Spleen (tissue), 11 donors: Measurements from ENCODE around the gene PIP4K2B. TPM values are rescaled to one million over a fixed set of nuclear protein-coding genes. Genes with fewer than 3 reads are reported as not detected.

Experiments used
- DNase-seq: peaks from one replicate; pipeline ENCODE4 v3.0.0-alpha.2; 2020
- H3K27ac ChIP-seq, 8 donors: fragments of 200-600 bp; sonication (generic) in 7 of 8; 1 replicate in 4 of 8; 2 replicates in 4 of 8; pipeline versions ENCODE4 v1.5.0 to v1.8.0; 2016 to 2021; ENCODE audit warnings: inconsistent platforms in 4 of 8, mild to moderate bottlenecking in 4 of 8, moderate library complexity in 1 of 8
- H3K27me3 ChIP-seq, 7 donors: fragments of 200-600 bp; sonication (generic) in 6 of 7; replicated peaks in 1 of 7; 1 replicate in 4 of 7; 2 replicates in 3 of 7; pipeline versions ENCODE4 v1.5.0 to v1.8.0; 2016 to 2021; ENCODE audit warnings: inconsistent platforms in 3 of 7, mild to moderate bottlenecking in 1 of 7
- H3K36me3 ChIP-seq, 6 donors: fragments of 200-600 bp; sonication (generic) in 5 of 6; 1 replicate in 4 of 6; 2 replicates in 2 of 6; pipeline versions ENCODE4 v1.5.0 to v1.8.0; 2016 to 2021; ENCODE audit warnings: inconsistent platforms in 2 of 6
- H3K4me1 ChIP-seq, 6 donors: fragments of 200-600 bp; sonication (generic) in 5 of 6; 1 replicate in 3 of 6; 2 replicates in 3 of 6; pipeline versions ENCODE4 v1.5.0 to v1.8.0; 2016 to 2021; ENCODE audit warnings: inconsistent platforms in 3 of 6
- H3K4me3 ChIP-seq, 8 donors: fragments of 200-600 bp; sonication (generic) in 7 of 8; 1 replicate in 4 of 8; 2 replicates in 4 of 8; pipeline versions ENCODE4 v1.5.0 to v1.8.0; 2016 to 2021; ENCODE audit warnings: inconsistent platforms in 4 of 8, mild to moderate bottlenecking in 4 of 8, moderate library complexity in 2 of 8
- H3K9me3 ChIP-seq, 8 donors: fragments of 200-600 bp; sonication (generic) in 7 of 8; 1 replicate in 4 of 8; 2 replicates in 4 of 8; pipeline versions ENCODE4 v1.5.0 to v1.8.0; 2016 to 2021; ENCODE audit warnings: inconsistent platforms in 4 of 8
- POLR2A ChIP-seq, 3 donors: fragments of 450-650 bp; IDR thresholded peaks; one replicate each; pipeline ENCODE4 v1.5.1; 2017; ENCODE audit warnings: antibody characterized with exemption in 3 of 3, mild to moderate bottlenecking in 1 of 3
- POLR2AphosphoS5 ChIP-seq, 3 donors: sonication (generic); formaldehyde crosslinking; IDR thresholded peaks; one replicate each; pipeline ENCODE4 v1.5.1; 2017; ENCODE audit warnings: antibody characterized with exemption in 3 of 3
- WGBS, 5 donors: extraction: QIAGEN DNeasy Blood & Tissue Kit in 3 of 5; methylation state at CpG; one replicate each; pipeline versions ENCODE4 v1.1.5 to v1.1.7; 2013 to 2018; 5-methylcytosine and 5-hydroxymethylcytosine counted together
- intact Hi-C: fragments of 100-400 bp; cut with DNase I; formaldehyde crosslinking; loops from one replicate; pipeline ENCODE4 v1.15.0; 2023; ENCODE audit warnings: low total_unique reads
- polyA plus RNA-seq, 3 donors: library from polyadenylated mRNA; stranded (reverse); fragments of 200-250 nt; gene quantifications; one replicate each; pipeline ENCODE4 v1.2.1, GENCODE V29; 2013
- total RNA-seq, 7 donors: library from RNA; depleted of rRNA in 3 of 7; stranded (reverse); fragments of >200 nt in 3 of 7; fragmentation: NEBNext Ultra II Directional in 4 of 7; extraction: Animal tissue kit (Norgen Biotek cat#: 25700) in 4 of 7; gene quantifications; one replicate each; pipeline versions ENCODE4 v1.1.0 to v1.2.1, GENCODE V29; 2016 to 2021
- TF ChIP-seq, protein P1 (sequence below), 11 experiments: fragments of 200-600 bp in 7 of 11; fragments of 450-650 bp in 4 of 11; sonication (generic) in 4 of 11; IDR thresholded peaks in 8 of 11; conservative IDR thresholded peaks in 3 of 11; 1 replicate in 7 of 11; 2 replicates in 4 of 11; pipeline versions ENCODE4 v1.4.0 to v1.8.0; 2016 to 2021; ENCODE audit warnings: antibody characterized with exemption in 11 of 11, inconsistent platforms in 4 of 11, mild to moderate bottlenecking in 1 of 11
- donor health status: healthy with polysubstance abuse.
- donor health status: DM: no; HTN: no; CAD: no; lungs with moderate emphysema.
- donor health status: DM: no; HTN: no; CAD: no.
- donor health status: Bipolar disorder and iron deficiency.
- donor health status: healthy.
- donor health status: DM: no; HTN: no; CAD: no.
- donor health status: DM: yes; HTN: yes; CAD: no.

Gene PIP4K2B
- total and polyA plus RNA-seq, 10 donors = 11.4 to 48.4 (median 37.3) TPM

DNA sequence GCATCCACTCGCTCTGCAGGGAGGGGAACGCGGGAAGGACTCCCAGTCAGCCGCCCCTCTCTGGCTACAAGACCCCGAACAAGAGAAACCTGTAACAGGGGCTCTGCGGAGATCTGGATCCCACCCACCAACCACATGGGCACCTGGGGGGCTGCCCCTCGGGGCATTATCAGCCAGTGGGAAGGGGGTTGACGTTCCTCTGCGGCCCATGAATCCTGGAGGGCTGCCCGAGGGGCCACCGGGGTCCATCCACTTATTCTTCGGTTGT, 49.4 kb downstream of the PIP4K2B start:
- no peak for DNase-seq
- H3K27me3 ChIP-seq = peaks cover 0 to 65% (median 41%) of the 10 kb centered on the region in 7 donors
- TF ChIP-seq POLR2AphosphoS5 (IDR thresholded peaks at IDR 0.05) = no peak
- peaks cover 0 to 17% (median 10%) of the 10 kb centered on the region in 6 donors for H3K36me3 ChIP-seq
- H3K9me3 ChIP-seq = no peaks in the 10 kb centered on the region
- intact Hi-C loops = no loop called here
- WGBS, 5 donors = 4 to 13% (median 6%) methylated on average over 4 to 12 of the region's 12 CpGs
- peak overlapping the region; percentile 34 to 86 (median 60) for H3K4me3 ChIP-seq
- peak overlapping the region; percentile 55 to 96 (median 92) for H3K27ac ChIP-seq
- H3K4me1 ChIP-seq = peaks cover 59 to 96% (median 86%) of the 10 kb centered on the region in 6 donors

DNA sequence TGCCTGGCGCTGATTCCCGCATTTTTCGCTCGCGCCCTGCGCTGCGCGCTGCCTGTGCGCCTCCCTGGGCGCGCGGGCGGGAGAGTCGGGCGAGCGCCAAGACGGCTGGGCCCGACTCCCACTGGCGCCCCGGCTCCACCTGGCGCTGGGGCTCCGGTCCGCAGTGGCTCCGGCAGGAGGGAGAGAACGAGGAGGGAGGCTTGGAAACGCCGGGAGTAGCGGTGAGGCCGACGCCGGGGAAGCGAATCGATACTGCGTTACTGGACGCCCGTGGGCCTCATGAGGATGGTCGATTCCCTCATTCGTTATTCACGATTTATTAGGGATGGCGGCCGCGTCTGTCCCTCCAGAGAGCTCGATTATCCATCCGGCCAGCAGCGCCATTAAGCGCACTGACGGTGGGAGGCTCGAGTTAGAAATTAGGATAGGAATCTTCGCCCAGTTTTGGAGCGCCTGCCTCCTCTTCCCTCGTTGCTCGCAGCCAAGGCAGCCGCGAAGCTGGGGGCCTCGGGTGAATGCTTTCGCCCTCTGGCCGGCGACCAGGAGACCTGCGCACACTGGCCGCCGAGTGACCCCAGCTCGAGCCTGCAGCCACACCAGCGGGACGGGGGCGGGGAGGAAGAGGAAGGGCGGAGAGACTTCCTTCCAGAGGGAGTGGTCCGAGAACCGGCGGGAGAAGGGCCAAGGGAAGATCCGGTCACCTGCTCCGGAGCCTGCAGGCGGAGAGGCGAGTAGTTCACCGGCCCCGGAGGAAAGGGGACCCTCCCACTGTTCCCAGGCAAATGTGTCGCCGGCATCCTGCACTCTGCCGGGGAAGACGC, 49.9 kb downstream of the PIP4K2B start:
- intact Hi-C loops = no loop called here
- H3K9me3 ChIP-seq = no peaks in the 10 kb centered on the region
- H3K4me3 ChIP-seq = peak overlapping the region; percentile 34 to 86 (median 60)
- peaks cover 0 to 70% (median 41%) of the 10 kb centered on the region in 7 donors for H3K27me3 ChIP-seq
- peak; percentile 91 for DNase-seq
- 1 to 2% (median 1%) methylated on average over 48 to 79 of the region's 79 CpGs for WGBS, 5 donors
- TF ChIP-seq POLR2A (IDR thresholded peaks at IDR 0.05) (peak in 1 of 3 donors; percentile 35), POLR2AphosphoS5 (IDR thresholded peaks at IDR 0.05) (peak; percentile 87 to 91 (median 90))
- TF ChIP-seq, protein P1, sequence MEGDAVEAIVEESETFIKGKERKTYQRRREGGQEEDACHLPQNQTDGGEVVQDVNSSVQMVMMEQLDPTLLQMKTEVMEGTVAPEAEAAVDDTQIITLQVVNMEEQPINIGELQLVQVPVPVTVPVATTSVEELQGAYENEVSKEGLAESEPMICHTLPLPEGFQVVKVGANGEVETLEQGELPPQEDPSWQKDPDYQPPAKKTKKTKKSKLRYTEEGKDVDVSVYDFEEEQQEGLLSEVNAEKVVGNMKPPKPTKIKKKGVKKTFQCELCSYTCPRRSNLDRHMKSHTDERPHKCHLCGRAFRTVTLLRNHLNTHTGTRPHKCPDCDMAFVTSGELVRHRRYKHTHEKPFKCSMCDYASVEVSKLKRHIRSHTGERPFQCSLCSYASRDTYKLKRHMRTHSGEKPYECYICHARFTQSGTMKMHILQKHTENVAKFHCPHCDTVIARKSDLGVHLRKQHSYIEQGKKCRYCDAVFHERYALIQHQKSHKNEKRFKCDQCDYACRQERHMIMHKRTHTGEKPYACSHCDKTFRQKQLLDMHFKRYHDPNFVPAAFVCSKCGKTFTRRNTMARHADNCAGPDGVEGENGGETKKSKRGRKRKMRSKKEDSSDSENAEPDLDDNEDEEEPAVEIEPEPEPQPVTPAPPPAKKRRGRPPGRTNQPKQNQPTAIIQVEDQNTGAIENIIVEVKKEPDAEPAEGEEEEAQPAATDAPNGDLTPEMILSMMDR (IDR thresholded peaks at IDR 0.05 in 8 of 11, conservative IDR thresholded peaks at IDR 0.05 in 3 of 11) = no peak
- H3K4me1 ChIP-seq = peaks cover 54 to 95% (median 82%) of the 10 kb centered on the region in 6 donors
- peak overlapping the region; percentile 77 to 96 (median 92) for H3K27ac ChIP-seq
- H3K36me3 ChIP-seq = peaks cover 0 to 11% (median 4%) of the 10 kb centered on the region in 6 donors

DNA sequence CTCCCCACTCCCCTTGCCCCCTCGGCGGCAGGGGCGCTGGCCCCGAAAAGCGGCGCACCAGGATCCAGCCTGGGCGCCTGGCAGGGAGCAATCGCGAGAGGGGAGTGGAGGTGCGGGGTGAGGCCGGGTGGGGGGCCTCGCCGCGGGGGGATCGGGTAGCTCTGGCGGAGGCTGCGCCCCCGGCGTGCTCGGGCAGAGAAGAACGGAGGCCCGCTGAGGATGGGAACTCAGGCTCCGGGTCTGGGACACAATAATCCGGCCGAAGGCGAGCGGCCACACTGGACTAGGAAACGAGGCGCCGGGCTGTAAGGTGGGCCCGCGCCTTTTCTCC, 50.5 kb downstream of the PIP4K2B start:
- WGBS, 5 donors = 1 to 7% (median 1%) methylated on average over 3 to 32 of the region's 32 CpGs
- TF ChIP-seq, protein P1 (IDR thresholded peaks at IDR 0.05 in 8 of 11, conservative IDR thresholded peaks at IDR 0.05 in 3 of 11) = no peak
- TF ChIP-seq POLR2AphosphoS5 (IDR thresholded peaks at IDR 0.05) (no peak), POLR2A (IDR thresholded peaks at IDR 0.05) (no peak)
- H3K36me3 ChIP-seq = peaks cover 0 to 6% (median under 1%) of the 10 kb centered on the region in 6 donors
- no peaks in the 10 kb centered on the region for H3K9me3 ChIP-seq
- H3K27me3 ChIP-seq = peaks cover 0 to 74% (median 41%) of the 10 kb centered on the region in 7 donors
- no peak for DNase-seq
- H3K4me1 ChIP-seq = peaks cover 49 to 92% (median 76%) of the 10 kb centered on the region in 6 donors
- H3K4me3 ChIP-seq = peak overlapping the region; percentile 34 to 86 (median 60)
- peak overlapping the region; percentile 77 to 96 (median 92) for H3K27ac ChIP-seq
- intact Hi-C loops = no loop called here

DNA sequence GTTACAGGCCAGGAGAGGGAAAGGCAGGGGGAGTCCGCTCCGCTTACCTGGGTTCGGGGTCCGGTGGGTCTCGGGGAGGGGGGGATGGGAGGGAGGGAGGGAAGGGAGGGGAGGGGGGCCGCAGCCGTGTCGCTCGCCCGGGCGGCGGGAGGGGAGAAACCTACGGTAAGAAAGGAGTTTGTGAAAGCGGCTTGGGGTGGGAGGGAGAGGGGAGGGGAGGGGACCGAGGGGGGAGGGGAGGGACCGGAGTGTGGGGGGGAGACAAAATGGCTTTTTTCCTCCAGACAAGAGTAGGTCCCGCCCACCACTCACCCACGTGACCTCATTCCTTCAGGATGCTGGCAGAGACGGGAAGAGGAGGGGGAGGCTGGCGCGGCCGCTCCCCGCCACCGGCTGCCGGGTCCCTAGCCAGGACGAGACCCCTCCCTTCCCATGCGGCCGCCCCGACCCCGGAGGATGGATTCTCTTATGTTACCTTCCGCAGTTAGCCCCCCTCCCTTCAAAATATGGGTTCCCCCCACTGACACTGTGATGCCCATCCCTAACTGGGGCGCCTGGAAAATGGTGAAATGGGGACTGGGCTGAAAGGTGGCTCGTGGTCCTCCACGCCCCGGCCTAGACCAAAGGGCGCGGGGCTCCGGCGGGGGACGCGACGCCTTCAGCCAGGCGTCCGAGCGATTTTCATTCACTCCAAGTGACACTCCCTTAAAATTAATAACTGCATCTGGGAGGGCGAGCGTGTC, 51.0 kb downstream of the PIP4K2B start, which contains the start of gene PCGF2:
Gene PCGF2 (minus strand): TSS at position 188 of the 743 bp plus-strand sequence. CDS start 7,934 bp downstream, outside the sequence.
- Histone ChIP-seq H3K4me1 (peaks cover 44 to 92% (median 72%) of the 10 kb centered on the region in 6 donors), H3K4me3 (peak within 1 kb of the TSS; percentile 54 to 86 (median 60)), H3K27ac (peak within 1 kb of the TSS; percentile 77 to 96 (median 92)), H3K9me3 (no peaks in the 10 kb centered on the region), H3K27me3 (peaks cover 0 to 79% (median 41%) of the 10 kb centered on the region in 7 donors), H3K36me3 (peaks cover 0 to under 1% (median 0%) of the 10 kb centered on the region in 6 donors)
- WGBS, 5 donors = 0 to 3% (median 2%) methylated on average over 27 to 44 of the region's 47 CpGs
- peak; percentile 87 for DNase-seq
- TF ChIP-seq POLR2AphosphoS5 (IDR thresholded peaks at IDR 0.05) (peak; percentile 39 to 75 (median 72)), POLR2A (IDR thresholded peaks at IDR 0.05) (no peak)
- intact Hi-C loops = no loop called here
